H1 (cell line): ENCODE results near the gene LDB1. TPM values are rescaled to one million over a fixed set of nuclear protein-coding genes. Genes with fewer than 3 reads are reported as not detected.

ENCODE experiments used
- CTCF ChIA-PET: fragments of 300-600 bp; sonication (Branson Sonifier 250); formaldehyde crosslinking; loops from one replicate; lab custom pipeline; 2021; ENCODE audit not compliant: partially characterized antibody; lab: Charles Lee
- POLR2A ChIA-PET: fragments of 300-600 bp; sonication (Branson Sonifier 250); formaldehyde crosslinking; loops from one replicate; lab custom pipeline; 2021; ENCODE audit warnings: inconsistent platforms; ENCODE audit not compliant: partially characterized antibody; lab: Charles Lee
- DNase-seq, 2 experiments: peaks; one replicate each; pipeline versions ENCODE4 v3.0.0 to v3.0.0-alpha.2; 2010 to 2022; ENCODE audit warnings: low spot score in 2 of 2, low read depth in 1 of 2, mixed read lengths in 1 of 2
- FAIRE-seq: peaks from 2 replicates; lab custom pipeline; 2011; peaks lifted over from hg19 to GRCh38; lab: Jason Lieb, UNC
- H2AFZ ChIP-seq: 2 replicates; pipeline ENCODE4 v1.8.1; 2012; ENCODE audit warnings: low read length, inconsistent platforms
- H2AK5ac ChIP-seq: 2 replicates; pipeline ENCODE4 v1.6.1; 2013; ENCODE audit warnings: low read depth, low read length
- H2BK120ac ChIP-seq: replicated peaks from 2 replicates; pipeline ENCODE3; 2013; ENCODE audit warnings: low read depth, low read length, inconsistent platforms
- H2BK12ac ChIP-seq: 2 replicates; pipeline ENCODE4 v1.6.1; 2013; ENCODE audit warnings: low read depth, low read length
- H2BK15ac ChIP-seq: 2 replicates; pipeline ENCODE4 v1.6.1; 2013; ENCODE audit warnings: low read length
- H2BK20ac ChIP-seq: 2 replicates; pipeline ENCODE4 v1.6.1; 2013; ENCODE audit warnings: low read length
- H2BK5ac ChIP-seq: 2 replicates; pipeline ENCODE4 v1.6.1; 2013; ENCODE audit warnings: low read depth, low read length
- H3K14ac ChIP-seq: 2 replicates; pipeline ENCODE4 v1.6.1; 2013; ENCODE audit warnings: inconsistent platforms; ENCODE audit not compliant: insufficient read length
- H3K18ac ChIP-seq: 2 replicates; pipeline ENCODE4 v1.6.1; 2013; ENCODE audit warnings: low read length; ENCODE audit errors: extremely low read depth
- H3K23ac ChIP-seq: 2 replicates; pipeline ENCODE4 v1.6.1; 2013; ENCODE audit warnings: inconsistent platforms; ENCODE audit not compliant: insufficient read length
- H3K23me2 ChIP-seq: 2 replicates; pipeline ENCODE4 v1.6.1; 2013; ENCODE audit warnings: low read depth, low read length
- H3K27ac ChIP-seq: 2 replicates; pipeline ENCODE4 v1.6.1; 2011; ENCODE audit warnings: low read depth, low read length, inconsistent platforms
- H3K27me3 ChIP-seq, 4 experiments: replicated peaks in 1 of 4; 1 replicate in 1 of 4; 2 replicates in 3 of 4; pipeline versions ENCODE4 v1.6.1 to v1.8.1; 2011 to 2013; ENCODE audit warnings: low read length in 3 of 4, mild to moderate bottlenecking in 3 of 4, inconsistent platforms in 2 of 4, mixed read lengths in 2 of 4, moderate library complexity in 1 of 4; ENCODE audit not compliant: control insufficient read depth in 3 of 4, insufficient read depth in 3 of 4; ENCODE audit errors: extremely low read depth in 1 of 4
- H3K36me3 ChIP-seq, 4 experiments: 2 replicates each; pipeline versions ENCODE4 v1.6.1 to v1.8.1; 2011 to 2013; ENCODE audit warnings: mild to moderate bottlenecking in 4 of 4, low read length in 3 of 4, moderate library complexity in 2 of 4, control low read depth in 1 of 4, inconsistent platforms in 1 of 4; ENCODE audit not compliant: insufficient read depth in 4 of 4, control insufficient read depth in 2 of 4
- H3K4ac ChIP-seq: replicated peaks from 2 replicates; pipeline ENCODE3; 2013; ENCODE audit warnings: low read length, low read depth, mixed read lengths, inconsistent platforms; ENCODE audit not compliant: insufficient read length
- H3K4me1 ChIP-seq, 4 experiments: replicated peaks in 1 of 4; 1 replicate in 1 of 4; 2 replicates in 3 of 4; pipeline versions ENCODE4 v1.6.1 to v1.8.1; 2011 to 2013; ENCODE audit warnings: low read length in 3 of 4, inconsistent platforms in 2 of 4, mixed read lengths in 1 of 4; ENCODE audit not compliant: insufficient read depth in 4 of 4, control insufficient read depth in 3 of 4
- H3K4me2 ChIP-seq, 2 experiments: 2 replicates each; pipeline versions ENCODE4 v1.6.1 to v1.8.1; 2011 to 2013; ENCODE audit warnings: low read depth in 2 of 2, low read length in 2 of 2, control low read depth in 1 of 2, inconsistent platforms in 1 of 2, mild to moderate bottlenecking in 1 of 2; ENCODE audit not compliant: insufficient read depth in 1 of 2
- H3K4me3 ChIP-seq, 4 experiments: fragments of 200-600, 300-600 bp in 1 of 4; sonication (generic), shearing (Covaris generic), sonication (Bioruptor Twin) in 1 of 4; 2 replicates each; pipeline versions ENCODE4 v1.5.1 to v1.8.1; 2011 to 2016; ENCODE audit warnings: low read length in 4 of 4, low read depth in 3 of 4, control low read depth in 2 of 4, inconsistent platforms in 2 of 4, mild to moderate bottlenecking in 2 of 4, mixed read lengths in 1 of 4, moderate library complexity in 1 of 4; ENCODE audit not compliant: insufficient read depth in 2 of 4; ENCODE audit errors: extremely low read depth in 1 of 4
- H3K56ac ChIP-seq: replicated peaks from 2 replicates; pipeline ENCODE3; 2013; ENCODE audit warnings: low read depth, mild to moderate bottlenecking, mixed read lengths, low read length, inconsistent platforms; ENCODE audit not compliant: insufficient read length
- H3K79me1 ChIP-seq: 2 replicates; pipeline ENCODE4 v1.6.1; 2013; ENCODE audit warnings: low read depth, low read length, control low read depth
- H3K79me2 ChIP-seq, 2 experiments: 2 replicates each; pipeline versions ENCODE4 v1.6.1 to v1.8.1; 2012 to 2013; ENCODE audit warnings: low read length in 2 of 2, mild to moderate bottlenecking in 2 of 2, inconsistent platforms in 1 of 2; ENCODE audit not compliant: insufficient read depth in 2 of 2, control insufficient read depth in 1 of 2
- H3K9ac ChIP-seq, 4 experiments: replicated peaks in 1 of 4; 1 replicate in 1 of 4; 2 replicates in 3 of 4; pipeline versions ENCODE4 v1.6.1 to v1.8.1; 2011 to 2013; ENCODE audit warnings: low read depth in 3 of 4, low read length in 3 of 4, control low read depth in 2 of 4, mild to moderate bottlenecking in 2 of 4, moderate library complexity in 2 of 4, inconsistent platforms in 1 of 4; ENCODE audit errors: extremely low read depth in 1 of 4
- H3K9me3 ChIP-seq, 2 experiments: 2 replicates each; pipeline versions ENCODE4 v1.6.1 to v1.8.1; 2012 to 2013; ENCODE audit warnings: mild to moderate bottlenecking in 2 of 2, moderate library complexity in 2 of 2, control low read depth in 1 of 2, inconsistent platforms in 1 of 2, low read depth in 1 of 2, low read length in 1 of 2, mixed read lengths in 1 of 2; ENCODE audit not compliant: insufficient read depth in 2 of 2
- H4K20me1 ChIP-seq, 2 experiments: replicated peaks in 1 of 2; 2 replicates each; pipeline versions ENCODE3 to v1.8.1; 2011 to 2013; ENCODE audit warnings: inconsistent platforms in 2 of 2, low read length in 2 of 2, mild to moderate bottlenecking in 1 of 2; ENCODE audit not compliant: insufficient read depth in 2 of 2, control insufficient read depth in 1 of 2
- H4K5ac ChIP-seq: 2 replicates; pipeline ENCODE4 v1.6.1; 2013; ENCODE audit warnings: low read length, low read depth, mixed read lengths, inconsistent platforms; ENCODE audit not compliant: insufficient read length
- H4K8ac ChIP-seq: 2 replicates; pipeline ENCODE4 v1.8.0; 2013; ENCODE audit warnings: mild to moderate bottlenecking, moderate library complexity, low read length, inconsistent platforms; ENCODE audit not compliant: insufficient read depth; ENCODE audit errors: extremely low read depth
- H4K91ac ChIP-seq: replicated peaks from 2 replicates; pipeline ENCODE3; 2013; ENCODE audit warnings: low read length, mixed read lengths, inconsistent platforms; ENCODE audit not compliant: insufficient read length
- GTF2F1 ChIP-seq: IDR thresholded peaks from 2 replicates; pipeline ENCODE4 v1.6.1; 2012; ENCODE audit warnings: low read depth, low read length, improper control_type of control experiment, borderline replicate concordance
- KDM1A ChIP-seq: fragments of 200-600, 300-600 bp; sonication (generic); IDR thresholded peaks from 2 replicates; pipeline ENCODE4 v1.7.1; 2016; ENCODE audit warnings: mild to moderate bottlenecking, low read length, borderline replicate concordance
- POLR2A ChIP-seq, 2 experiments: IDR thresholded peaks; 1 replicate in 1 of 2; 2 replicates in 1 of 2; pipeline ENCODE4 v1.6.1; 2011; ENCODE audit warnings: low read depth in 2 of 2, low read length in 2 of 2, mild to moderate bottlenecking in 2 of 2; ENCODE audit errors: control extremely low read depth in 1 of 2
- POLR2AphosphoS5 ChIP-seq: IDR thresholded peaks from 2 replicates; pipeline ENCODE4 v1.6.1; 2011; ENCODE audit warnings: low read depth, low read length
- SP2 ChIP-seq: IDR thresholded peaks from 2 replicates; pipeline ENCODE4 v1.6.1; 2012; ENCODE audit warnings: mild to moderate bottlenecking, low read length, inconsistent platforms
- WGBS, 2 experiments: shearing (Covaris generic) in 1 of 2; methylation state at CpG; one replicate each; pipeline versions ENCODE4 v1.1.6 to v1.1.7; 2013 to 2015; ENCODE audit warnings: low lambda C conversion rate in 2 of 2, mixed read lengths in 2 of 2, inconsistent platforms in 1 of 2, low coverage in 1 of 2, missing lambda C conversion rate in 1 of 2; ENCODE audit not compliant: insufficient replicate concordance in 2 of 2, insufficient coverage in 1 of 2, insufficient read length in 1 of 2; ENCODE audit errors: extremely low coverage in 1 of 2, missing lambda C conversion rate in 1 of 2; 5-methylcytosine and 5-hydroxymethylcytosine counted together
- polyA plus RNA-seq, 7 experiments: library from polyadenylated mRNA; depleted of rRNA in 3 of 7; stranded (reverse) in 5 of 7; unstranded in 2 of 7; fragments of >200 nt in 5 of 7; fragments of 200-250 nt in 2 of 7; gene quantifications; 1 replicate in 5 of 7; 2 replicates in 1 of 7; 4 replicates in 1 of 7; pipeline versions ENCODE4 v1.2.1 to v1.2.3, GENCODE V29; 2011 to 2013; ENCODE audit warnings: missing spikeins in 2 of 7, mixed read lengths in 2 of 7
- total RNA-seq: library from RNA; stranded (reverse); fragmentation: NEBNext Ultra II Directional; extraction: Animal tissue kit (Norgen Biotek cat#: 25700); gene quantifications from 2 replicates; pipeline ENCODE4 v1.2.1, GENCODE V29; 2021

The LDB1 gene
- total and polyA plus RNA-seq, 2 of the 8 experiments (the other 6 are each of a cell fraction or from before 2014, with no cell fraction given): 88.4 to 138 TPM

GRCh38 chr10:102140913-102141540 lies 20.9 kb upstream of the LDB1 start:
- no peak overlapping the region for H3K23ac ChIP-seq
- no peak for DNase-seq
- no peaks in the 10 kb centered on the region for H3K9me3 ChIP-seq
- H3K4me2 ChIP-seq: no peak overlapping the region
- no peaks in the 10 kb centered on the region for H3K27me3 ChIP-seq
- no peak overlapping the region for H4K91ac ChIP-seq
- no peaks in the 10 kb centered on the region; a peak in 1 of 7 replicates for H3K4me1 ChIP-seq
- H2BK20ac ChIP-seq: no peak overlapping the region
- ChIA-PET POLR2A (interaction anchor here (0.9 to 20.0 kb wide), 4 partner anchors 9 to 17 kb away, joined by 4 to 408 read pairs (median 4); partner anchors contain the start of gene NOLC1), CTCF (interaction anchor here (0.9 to 1.2 kb wide), 3 partner anchors 11 to 23 kb away, joined by 3 to 4 read pairs (median 3); partner anchors contain the start of gene NOLC1)
- H3K4me3 ChIP-seq: no peak overlapping the region
- H3K14ac ChIP-seq: no peak overlapping the region
- peaks cover 11 to 67% of the 10 kb centered on the region in 2 experiments for H3K79me2 ChIP-seq
- H2BK5ac ChIP-seq: no peak overlapping the region; the same call in 1 of the 2 replicates
- no peak overlapping the region for H2AK5ac ChIP-seq
- no peak overlapping the region for H2BK12ac ChIP-seq
- no peak overlapping the region for H3K4ac ChIP-seq
- no peak overlapping the region for H3K56ac ChIP-seq
- no peak overlapping the region for H2BK15ac ChIP-seq
- no peak overlapping the region for H3K27ac ChIP-seq
- H4K8ac ChIP-seq: no peak overlapping the region; the same call in none of the 2 replicates
- H4K20me1 ChIP-seq: peaks cover 30 to 47% of the 10 kb centered on the region in 2 experiments
- 84% methylated on average over 5 of the region's 5 CpGs; no CpG with 5 or more reads in 1 of the 2 experiments for WGBS, 2 experiments
- no peak overlapping the region for H2BK120ac ChIP-seq
- H3K23me2 ChIP-seq: no peaks in the 10 kb centered on the region
- H3K36me3 ChIP-seq: peaks cover 57 to 77% (median 73%) of the 10 kb centered on the region in 4 experiments
- H3K9ac ChIP-seq: no peak overlapping the region
- FAIRE-seq: no peak
- no peak for TF ChIP-seq KDM1A
- TF ChIP-seq POLR2AphosphoS5: peak; percentile 60; the same call in 1 of the 2 replicates
- TF ChIP-seq SP2: no peak
- no peak for TF ChIP-seq GTF2F1
- peak in 1 of 2 experiments; percentile 22; a peak in 1 of 3 replicates for TF ChIP-seq POLR2A (IDR thresholded peaks at IDR 0.05; ENCODE audit: control extremely low read depth in 1 of 2, low read depth in 2 of 2, low read length in 2 of 2)
- H4K5ac ChIP-seq: no peak overlapping the region
- H3K79me1 ChIP-seq: peaks cover 34% of the 10 kb centered on the region
- no peak overlapping the region for H2AFZ ChIP-seq
- H3K18ac ChIP-seq: no peak overlapping the region
